Pons (tissue), 1 donor: ENCODE data around the gene CYP26A1.
"Not testable (repeated sequence)": the region's sequence is repeated elsewhere in the genome, so short reads cannot be mapped to it uniquely, and the experiment has no call there.

Experiments used
- DNase-seq: peaks from one replicate; pipeline ENCODE4 v3.0.0-alpha.2; 2016; ENCODE audit warnings: low spot score

The CYP26A1 gene

DNA sequence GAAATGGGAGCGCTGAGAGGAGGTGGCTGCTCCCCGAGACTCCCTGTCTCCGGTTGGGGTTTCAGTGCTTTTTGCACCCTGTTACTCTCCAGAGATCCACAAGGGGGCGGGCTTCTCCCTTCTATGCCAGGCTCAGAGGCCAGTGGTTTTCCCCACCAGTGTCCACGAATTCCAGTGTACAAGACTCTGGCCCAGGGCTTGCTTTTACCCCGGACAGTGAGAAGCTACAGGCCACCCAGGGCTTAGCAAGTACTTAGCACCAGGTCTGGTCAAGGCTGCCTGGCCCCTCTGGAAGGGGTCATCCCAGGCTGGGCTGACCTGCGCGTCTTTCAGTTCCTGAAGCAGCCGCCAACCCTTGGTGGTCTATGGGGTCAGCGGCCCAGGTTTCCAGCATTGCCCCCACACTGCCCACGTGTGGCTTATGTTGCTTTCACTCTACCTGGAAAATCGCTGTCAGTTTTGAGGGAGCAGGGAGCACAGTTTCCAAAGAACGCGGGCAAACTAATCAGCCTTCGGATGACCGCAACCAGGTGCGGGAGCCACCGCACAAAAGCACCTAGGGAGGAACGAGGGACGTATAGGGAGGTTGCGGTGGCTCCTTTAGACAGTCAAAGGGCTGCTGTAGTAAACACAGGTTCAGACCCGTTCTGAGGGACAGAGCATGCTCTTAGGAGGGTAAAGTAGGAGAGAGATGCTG lies 6.8 kb downstream of the CYP26A1 start:
- DNase-seq, result peak; percentile 20

DNA sequence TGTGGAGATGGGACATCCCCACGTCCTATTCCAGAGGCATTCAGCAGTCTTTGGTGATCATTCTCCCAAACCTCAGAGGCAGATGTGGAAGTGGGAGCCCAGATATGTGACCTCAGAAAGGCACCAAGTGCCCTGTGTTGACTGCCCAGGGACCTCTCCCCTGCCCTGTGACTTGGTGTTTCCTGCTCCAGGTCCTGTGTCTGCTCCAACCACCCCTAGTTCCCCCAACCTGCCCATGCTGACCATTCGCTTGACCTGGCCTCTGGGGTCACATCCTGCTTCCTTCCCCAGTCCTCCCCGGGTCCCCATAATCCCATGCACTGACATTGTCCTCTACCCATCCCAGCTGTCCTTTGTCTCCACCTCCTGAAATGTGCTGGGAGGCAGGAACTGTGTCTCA lies 7.6 kb downstream of the CYP26A1 start:
- no peak for DNase-seq

DNA sequence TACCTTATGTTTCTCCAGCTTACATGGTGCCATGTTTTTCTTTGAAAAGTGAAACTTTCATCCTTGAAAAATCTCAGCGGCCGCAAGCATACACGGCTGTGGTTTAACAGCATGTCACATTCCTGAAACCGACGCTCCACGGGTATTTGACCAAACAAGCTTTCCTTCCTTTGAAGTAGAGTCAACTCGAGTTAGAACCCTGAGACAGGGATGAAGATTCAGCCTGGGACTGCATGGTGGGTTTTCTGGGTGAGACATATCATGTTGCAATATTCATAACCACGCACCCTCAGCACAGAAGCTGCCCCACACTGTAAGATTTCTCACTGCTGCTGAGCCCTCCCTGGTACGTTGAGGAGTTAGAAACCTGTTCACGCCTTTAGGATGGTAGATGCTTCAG lies 8.1 kb downstream of the CYP26A1 start:
- DNase-seq, result no peak

DNA sequence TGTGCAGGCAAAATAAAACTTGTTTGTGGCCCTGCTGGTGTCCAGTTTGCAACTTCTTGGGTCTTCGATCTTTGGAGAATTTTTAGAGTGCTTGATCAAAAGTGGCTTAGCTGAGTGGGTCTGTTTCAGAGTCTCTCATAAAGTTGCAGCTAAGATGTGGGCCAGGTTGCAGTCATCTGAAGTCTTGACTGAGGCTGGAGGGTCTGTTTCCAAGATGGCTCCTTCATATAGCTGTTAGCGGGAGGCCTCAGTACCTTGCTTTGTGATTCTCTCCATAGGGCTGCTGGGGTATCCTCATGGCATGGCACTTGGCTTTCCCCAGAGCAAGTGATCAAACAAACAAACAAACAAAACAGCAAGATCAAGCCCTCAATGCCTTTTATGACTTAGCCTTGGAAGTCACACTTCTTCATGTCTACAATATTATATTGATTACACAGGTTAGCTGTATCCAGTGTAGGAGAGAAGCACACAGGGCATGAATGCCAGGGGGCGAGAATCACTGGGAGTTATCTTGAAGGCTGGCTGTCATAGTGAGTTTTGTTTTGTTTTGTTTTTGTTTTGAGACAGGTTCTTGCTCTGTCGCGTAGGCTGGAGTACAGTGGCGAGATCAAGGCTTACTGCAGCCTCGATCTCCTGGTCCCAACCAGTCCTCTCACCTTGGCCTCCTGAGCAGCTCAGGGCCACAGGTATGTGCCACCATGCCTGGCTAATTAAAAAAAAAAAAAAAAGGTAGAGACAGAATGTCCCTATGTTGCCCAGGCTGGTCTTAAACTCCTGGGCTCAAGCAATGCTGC lies 10.2 kb downstream of the CYP26A1 start:
- DNase-seq, result no peak

DNA sequence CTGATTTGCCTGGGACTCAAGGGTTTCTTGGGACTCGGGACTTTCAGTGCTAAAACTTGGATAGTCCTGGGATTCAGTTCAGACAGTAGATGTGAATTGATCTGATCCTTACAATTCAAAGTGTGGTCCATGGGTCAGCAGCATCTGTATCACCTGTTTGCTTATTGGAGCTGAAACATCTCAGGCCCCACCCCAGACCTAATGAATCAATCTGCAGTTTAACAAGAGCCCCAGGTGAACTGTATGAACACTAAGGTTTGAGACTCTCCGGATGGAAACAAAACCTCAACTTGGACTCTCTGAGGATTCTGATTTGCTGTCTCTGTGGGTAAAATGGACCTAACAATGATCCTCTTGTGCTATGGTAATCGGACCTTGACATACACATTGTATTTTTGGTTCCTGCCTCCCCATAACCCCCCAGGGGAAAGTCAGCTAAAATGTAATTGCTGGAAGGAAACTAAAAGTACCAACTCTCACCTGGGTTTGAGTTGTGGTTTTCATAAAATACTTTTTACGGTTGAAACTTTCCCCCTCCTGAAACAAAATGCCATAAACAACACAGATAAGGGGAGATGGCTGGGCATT lies 11.7 kb downstream of the CYP26A1 start:
- DNase-seq, result no peak

DNA sequence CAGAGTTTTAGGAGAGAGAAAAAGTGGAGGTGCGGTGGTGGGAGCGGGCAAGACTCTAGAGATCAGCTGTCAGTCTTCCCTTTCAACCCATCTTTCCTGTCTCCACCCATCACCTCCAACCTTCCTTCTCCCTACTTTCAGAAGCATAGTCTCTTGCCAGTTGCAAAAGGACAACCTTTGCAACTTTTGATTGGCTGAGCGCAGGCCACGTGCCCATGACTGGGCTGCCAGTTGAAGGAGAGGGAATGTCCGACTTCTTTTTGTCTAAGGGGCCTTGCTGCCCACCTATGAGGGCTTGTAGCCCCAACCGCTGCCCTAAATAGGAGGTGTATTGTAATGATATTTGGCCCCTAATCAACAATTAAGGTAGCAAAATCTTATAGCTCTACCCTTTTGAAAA lies 12.6 kb downstream of the CYP26A1 start:
- DNase-seq, result no peak

DNA sequence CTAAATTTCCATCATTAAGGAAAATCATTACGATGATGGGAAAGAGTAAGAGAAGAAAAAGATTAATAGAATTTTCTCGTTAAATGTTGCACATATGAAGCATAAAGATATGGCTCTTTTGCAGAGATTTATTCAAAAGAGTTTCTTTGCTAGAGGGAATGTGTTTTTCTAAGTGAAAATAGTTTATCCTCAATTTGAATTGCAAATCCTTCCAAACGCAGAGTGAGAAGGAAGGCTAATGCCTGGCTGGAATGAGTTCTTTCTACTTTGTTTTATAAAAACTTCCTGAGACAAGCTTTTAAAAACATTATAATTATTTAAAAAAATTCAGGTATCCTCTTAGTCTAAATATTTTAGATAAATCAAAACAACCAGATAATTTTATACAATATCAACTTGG lies 14.2 kb downstream of the CYP26A1 start:
- no peak for DNase-seq

DNA sequence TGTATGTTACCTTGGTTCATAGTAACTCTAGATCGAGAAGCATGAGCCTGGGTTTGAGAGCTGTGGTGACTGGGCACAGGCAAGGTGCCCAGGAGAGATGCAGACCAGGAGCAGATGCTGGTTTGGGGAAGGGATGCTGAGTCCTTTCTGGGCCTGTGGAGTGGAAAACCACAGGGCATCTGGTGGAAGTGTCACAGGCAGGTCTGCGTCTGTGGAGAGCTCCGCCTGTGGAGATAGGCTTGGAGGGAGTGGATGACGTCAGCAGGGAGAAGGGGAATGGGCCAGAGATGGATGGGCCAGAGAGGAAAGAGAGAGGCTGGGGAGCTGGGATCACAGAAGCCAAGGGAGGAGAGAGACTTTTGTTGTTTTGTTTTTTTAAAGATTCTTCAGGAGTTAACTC lies 14.8 kb downstream of the CYP26A1 start:
- DNase-seq, result no peak

DNA sequence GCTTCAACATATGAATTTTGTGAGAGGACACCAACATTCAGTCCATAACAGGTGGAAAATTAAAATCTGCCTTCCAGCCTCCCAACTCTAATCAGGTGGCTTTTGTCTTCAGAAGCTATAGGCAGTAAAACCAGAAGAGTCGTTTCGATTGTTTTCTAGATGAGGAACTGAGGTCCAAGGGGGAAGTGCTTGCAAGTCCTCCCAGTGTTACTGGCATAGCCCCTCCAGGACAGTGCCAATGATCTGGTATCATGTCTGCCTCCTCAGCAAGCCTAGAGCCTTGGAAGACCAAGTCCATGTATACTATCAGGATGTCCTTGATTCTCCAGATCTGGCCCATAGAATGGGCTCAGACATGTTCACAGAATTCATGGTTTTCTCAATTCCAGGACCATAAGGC lies 16.9 kb downstream of the CYP26A1 start:
- DNase-seq, result no peak

DNA sequence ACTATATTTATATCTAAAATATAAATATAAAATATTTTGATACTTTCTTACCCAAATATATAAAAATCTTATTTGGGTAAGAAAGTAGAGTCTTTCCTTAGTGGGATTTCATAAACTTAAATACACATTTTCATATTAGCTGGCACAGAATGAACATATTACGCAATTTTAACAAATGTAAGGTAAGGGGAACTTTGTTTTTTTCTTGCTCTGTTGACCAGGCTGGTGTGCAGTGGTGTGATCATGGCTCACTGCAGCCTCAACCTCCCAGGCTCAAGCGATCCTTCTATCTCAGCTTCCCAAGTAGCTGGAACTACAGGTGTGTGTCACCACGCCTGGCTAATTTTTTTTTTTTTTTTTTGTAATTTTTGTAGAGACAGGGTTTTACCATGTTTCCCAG lies 18.3 kb downstream of the CYP26A1 start:
- no peak for DNase-seq

DNA sequence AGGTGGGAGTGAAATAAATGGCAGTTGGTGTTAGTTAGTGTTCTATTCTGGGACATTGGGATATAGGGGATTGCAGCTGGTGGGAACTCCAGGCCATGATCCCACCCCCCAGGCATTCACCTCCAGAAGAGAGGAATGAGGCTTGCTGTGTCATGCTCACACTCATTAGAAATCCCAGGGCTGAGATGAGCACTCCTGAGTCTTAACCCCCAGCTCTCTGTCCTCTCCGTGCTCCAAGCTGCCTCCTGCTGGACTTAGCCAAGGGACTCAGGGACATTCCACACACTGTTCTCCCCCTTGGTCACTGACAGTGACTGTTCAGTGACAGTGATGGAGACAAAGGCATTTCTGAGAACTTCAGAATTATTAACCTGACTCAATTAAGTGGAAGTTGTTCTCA lies 21.5 kb downstream of the CYP26A1 start:
- no peak for DNase-seq

DNA sequence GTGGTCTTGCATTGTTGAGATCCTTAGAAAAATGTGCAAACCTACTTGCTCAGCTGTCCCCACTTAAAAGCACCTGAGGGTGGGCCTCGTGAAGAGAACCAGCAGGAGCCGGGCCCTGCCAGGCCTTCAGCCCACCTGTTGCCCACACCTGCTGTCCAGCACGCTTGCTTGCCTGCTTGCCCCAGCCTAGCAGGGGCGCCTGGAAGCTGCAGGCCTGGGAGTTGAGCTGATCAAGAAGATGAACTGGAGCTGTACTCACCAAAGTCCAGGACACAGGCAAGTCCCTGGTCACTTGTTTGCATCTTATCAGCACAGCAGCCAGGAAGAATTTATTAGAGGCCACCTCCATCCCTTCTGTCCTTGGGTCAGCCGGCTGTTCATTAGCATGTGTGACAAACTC lies 23.2 kb downstream of the CYP26A1 start:
- no peak for DNase-seq

DNA sequence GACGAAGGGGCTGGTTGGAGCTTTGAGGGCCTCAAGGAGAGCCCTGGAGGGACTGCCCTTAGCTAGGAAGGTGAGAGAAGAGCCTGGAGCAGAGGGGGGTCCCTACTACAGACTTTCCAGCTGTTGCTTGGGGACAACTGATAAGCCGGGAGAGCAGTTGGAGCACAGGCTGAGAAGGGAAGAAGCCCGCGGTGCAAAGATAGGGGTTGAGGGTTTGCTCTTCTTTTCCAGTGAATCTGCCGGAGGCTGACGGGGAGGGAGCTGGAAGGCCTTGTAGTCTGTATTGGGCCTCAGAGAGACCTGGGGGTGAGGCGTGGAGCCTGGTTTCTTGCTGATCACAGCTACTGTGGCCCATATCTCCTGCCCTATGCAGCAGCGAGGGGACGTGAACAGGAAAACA lies 23.7 kb downstream of the CYP26A1 start:
- no peak for DNase-seq

DNA sequence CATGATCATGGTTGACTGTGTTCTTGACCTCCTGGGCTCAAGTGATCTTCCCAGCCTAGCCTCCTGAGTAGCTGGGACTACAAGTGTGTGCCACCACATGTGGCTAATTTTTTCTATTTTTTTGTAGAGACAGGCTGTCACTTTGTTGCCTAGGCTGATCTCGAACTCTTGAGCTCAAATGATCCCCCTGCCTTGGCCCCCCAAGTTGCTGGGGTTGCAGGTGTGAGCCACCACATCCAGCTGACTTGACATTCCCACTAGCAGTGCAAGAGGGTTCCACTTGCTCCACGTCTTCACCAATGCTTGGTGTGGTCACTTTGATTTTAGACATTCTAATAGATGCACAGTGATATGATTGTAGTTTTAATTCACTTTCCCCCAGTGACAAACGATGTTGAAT lies 25.1 kb downstream of the CYP26A1 start:
- DNase-seq, result no peak

DNA sequence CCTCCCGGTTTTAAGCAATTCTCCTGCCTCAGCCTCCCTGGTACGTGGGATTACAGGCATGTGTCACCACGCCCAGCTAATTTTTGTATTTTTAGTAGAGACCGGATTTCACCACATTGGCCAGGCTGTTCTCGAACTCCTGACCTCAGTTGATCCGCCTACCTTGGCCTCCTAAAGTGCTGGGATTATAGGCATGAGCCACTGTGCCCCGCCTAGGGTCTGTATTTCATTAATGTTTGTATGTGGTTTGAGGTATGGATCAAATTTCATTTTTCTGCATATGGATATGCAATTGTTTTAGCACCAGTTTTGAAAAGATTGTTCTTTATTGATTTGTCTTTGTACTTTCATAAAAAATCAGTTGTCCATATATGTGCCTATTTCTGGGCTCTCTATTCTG lies 26.0 kb downstream of the CYP26A1 start:
- no peak for DNase-seq

DNA sequence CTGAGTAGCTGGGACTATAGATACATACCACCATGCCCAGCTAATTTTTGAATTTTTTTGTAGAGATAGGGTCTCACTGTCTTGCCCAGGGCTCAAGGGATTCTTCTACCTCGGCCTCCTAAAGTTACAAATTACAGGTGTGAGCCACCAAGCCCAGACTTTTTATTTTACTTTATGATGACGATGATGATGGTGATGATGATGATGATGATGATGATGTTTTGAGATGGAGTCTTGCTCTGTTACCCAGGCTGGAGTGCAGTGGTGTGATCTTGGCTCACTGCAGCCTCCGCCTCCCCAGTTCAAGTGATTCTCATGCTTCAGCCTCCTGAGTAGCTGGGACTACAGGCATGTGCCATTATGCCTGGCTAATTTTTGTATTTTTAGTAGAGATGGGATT lies 27.5 kb downstream of the CYP26A1 start:
- DNase-seq, result not testable (repeated sequence)

DNA sequence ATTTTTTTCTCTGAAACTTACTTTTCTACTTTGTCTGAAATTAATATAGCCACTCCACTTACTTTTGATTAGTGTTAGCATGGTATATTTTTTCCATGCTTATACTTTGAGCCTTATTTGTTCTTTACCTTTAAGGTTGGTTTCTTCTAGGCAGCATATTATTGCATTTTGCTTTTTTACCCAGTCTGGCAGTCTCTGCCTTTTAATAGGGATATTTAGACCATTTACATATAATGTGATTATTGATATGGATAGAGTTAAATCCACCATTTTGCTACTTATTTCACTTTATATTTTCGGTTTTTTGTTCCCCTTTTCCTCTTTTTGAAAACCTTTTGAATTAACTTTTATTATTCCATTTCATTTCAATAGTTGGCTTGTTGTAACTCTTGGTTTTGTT lies 30.3 kb downstream of the CYP26A1 start:
- DNase-seq, result no peak

DNA sequence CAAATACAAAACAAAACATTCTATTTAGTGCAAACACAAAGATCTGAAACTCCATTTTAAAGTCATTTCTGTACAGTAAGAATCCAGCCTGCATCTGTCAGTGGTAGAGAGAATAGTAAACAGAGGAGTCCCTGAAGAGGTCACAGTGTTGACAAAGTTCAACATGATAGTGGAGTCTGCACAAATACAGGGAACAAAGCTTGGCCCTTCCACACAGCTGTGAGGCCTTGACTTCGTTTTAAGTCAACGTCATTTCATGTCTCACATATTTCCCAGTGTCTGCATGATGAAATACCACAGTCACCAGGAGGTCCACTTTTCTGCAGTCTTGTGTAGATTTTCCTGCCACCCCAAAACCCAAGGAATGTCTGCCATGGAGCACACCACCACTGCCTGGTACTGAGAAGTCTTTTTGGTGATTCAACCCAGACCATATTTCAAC lies 33.0 kb downstream of the CYP26A1 start:
- no peak for DNase-seq

DNA sequence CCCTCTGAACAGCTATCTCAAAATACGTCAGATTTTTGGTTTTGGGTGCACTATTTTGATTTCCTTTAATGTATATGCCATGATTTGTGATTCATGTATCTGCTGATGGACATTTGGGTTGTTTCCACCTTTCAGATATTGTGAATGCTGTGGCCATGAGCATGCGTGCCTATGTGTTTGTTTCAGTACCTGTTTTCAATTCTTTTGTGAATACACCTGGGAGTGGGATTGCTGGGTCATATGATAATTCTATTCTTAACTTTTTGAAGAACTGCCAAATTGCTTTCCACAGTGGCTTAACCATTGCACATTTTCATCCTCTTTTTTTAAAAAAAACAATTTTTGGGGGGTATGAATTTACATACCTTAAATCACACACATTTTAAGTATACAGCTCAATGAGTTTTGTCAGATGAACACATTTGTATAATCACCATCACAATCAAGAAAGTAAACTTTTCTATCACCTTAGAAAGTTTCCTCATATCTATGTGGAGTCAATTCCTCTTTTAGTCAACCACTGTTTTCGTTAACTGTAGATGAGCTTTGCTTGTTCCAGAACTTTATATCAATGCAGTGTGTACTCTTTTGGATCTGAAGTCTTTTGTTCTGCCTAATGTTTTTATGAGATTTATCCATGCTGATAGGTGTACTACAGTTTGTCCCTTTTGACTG lies 36.9 kb downstream of the CYP26A1 start:
- DNase-seq, result no peak

DNA sequence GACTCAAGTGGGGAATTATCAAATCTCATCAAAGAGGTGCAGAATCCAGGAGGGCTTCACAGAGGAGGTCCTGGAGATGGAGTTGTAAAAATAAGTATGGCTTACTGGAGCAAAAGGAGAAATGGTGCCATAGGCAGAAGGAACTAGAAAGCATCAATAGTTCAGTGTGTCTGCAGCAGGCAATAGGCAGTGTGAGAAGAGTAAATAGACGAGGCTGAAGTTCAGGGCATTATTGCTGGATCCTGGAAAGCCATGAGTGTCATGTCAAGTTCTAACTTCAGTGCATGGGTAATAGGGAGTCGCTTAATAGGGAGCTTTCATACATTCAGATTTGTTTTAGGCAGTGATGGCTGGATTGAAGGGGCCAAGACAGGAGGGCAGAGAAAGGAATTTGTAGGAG lies 39.3 kb downstream of the CYP26A1 start:
- DNase-seq, result no peak

DNA sequence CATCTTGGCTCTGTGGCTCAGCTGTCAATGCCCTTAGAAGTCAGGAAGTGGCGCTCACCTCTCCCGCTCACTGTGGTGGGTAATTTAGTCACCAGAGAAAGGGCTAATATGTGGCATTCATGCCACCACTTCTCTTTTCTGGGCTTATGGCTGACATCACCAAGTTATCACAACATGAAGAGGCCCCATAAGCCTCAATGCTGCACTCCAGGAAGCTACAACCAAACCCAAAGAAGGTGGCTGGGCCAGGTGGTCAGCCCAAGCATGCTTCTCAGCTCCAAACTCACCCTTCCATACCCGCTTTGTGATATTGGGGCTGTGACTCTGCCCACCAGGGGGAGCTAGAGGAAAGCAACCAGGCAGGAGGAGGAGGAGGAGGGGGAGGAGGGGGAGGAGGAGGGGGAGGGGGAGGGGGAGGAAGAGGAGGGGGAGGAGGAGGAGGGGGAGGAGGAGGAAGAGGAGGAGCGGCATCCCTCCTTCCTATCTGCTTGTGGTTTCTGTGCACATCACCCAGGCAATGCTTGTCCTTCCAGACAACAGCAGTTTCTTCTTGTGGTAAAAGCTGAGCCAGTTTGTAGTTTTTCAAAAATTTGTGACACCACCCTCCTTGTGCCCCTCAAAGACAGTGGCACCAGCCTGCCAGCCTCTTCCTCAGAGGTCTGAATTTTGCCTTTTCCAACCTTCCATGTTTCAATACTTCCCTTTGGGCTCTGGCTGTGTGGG lies 42.1 kb downstream of the CYP26A1 start:
- DNase-seq, result peak; percentile 52

DNA sequence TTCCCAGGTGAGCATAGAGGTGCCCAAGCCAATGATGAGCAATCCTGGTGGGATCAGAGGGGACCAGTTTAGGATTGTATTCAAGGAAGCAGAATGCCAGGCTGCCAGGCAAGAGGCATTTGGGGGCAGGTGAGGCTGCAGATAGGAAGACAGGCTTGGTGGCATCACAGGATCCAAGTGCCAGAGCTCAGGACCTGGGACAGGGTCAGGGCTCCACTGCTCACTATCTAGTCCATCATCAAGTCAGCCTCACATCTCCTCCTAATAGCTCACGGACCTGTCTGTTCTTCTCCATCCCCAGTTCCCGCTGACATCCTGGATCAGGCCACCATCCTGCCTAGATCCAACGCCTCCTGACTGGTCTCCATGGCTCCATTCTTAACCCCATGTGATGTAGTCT lies 47.6 kb downstream of the CYP26A1 start:
- DNase-seq, result no peak
